Epidermal melanocyte (primary cell): ENCODE measurements around the gene MRPL11.
A peak's percentile ranks its signal among the peaks of the same experiment; 100 is the strongest.

Experiments
- DNase-seq: peaks from one replicate; pipeline ENCODE4 v3.0.0; 2011; ENCODE audit warnings: low spot score; ENCODE audit not compliant: insufficient read length

Gene MRPL11

GRCh38 chr11:66393954-66394353 is 44.7 kb downstream of the MRPL11 start:
- no peak for DNase-seq

GRCh38 chr11:66391322-66391721 is 47.3 kb downstream of the MRPL11 start:
- DNase-seq = no peak

- peak; percentile 17 for DNase-seq
These were observed 49.8 kb downstream of the MRPL11 start for GRCh38 chr11:66388780-66389386.

GRCh38 chr11:66386171-66387069 is 52.2 kb downstream of the MRPL11 start:
- peak; percentile 60 for DNase-seq
